B cell (primary cell): Measurements from ENCODE around the gene OLFML1.

Experiments
- CTCF ChIP-seq: fragments of 200-600 bp; IDR thresholded peaks from one replicate; pipeline ENCODE4 v1.8.0; 2022; ENCODE audit warnings: antibody characterized with exemption, mild to moderate bottlenecking
- EZH2 ChIP-seq: IDR thresholded peaks from 2 replicates; pipeline ENCODE4 v1.6.1; 2012; ENCODE audit warnings: borderline replicate concordance, low read depth, mild to moderate bottlenecking, moderate library complexity, low read length; ENCODE audit not compliant: insufficient read depth, poor library complexity, severe bottlenecking

- no peak for TF ChIP-seq CTCF
- no peak for TF ChIP-seq EZH2
These were observed 17.7 kb upstream of the OLFML1 start for GRCh38 chr11:7467652-7468051.
